K562 (cell line): Measurements from ENCODE around the gene ZNF350. TPM values are rescaled to one million over a fixed set of nuclear protein-coding genes. Genes with fewer than 3 reads are reported as not detected.

ENCODE experiments used
- DACH1 ChIP-seq: fragments of 450-650 bp; IDR thresholded peaks from 2 replicates; pipeline ENCODE4 v1.6.1; 2018; ENCODE audit not compliant: partially characterized antibody
- MAFG ChIP-seq: fragments of 450-650 bp; conservative IDR thresholded peaks from 2 replicates; pipeline ENCODE4 v1.6.1; 2016; ENCODE audit warnings: missing genetic modification characterization, missing compliant biosample characterization
- MCM2 ChIP-seq: fragments of 450-650 bp; IDR thresholded peaks from 2 replicates; pipeline ENCODE4 v1.6.1; 2017; ENCODE audit warnings: low read depth, mild to moderate bottlenecking
- TARDBP ChIP-seq: fragments of 450-650 bp; IDR thresholded peaks from 2 replicates; pipeline ENCODE4 v1.6.1; 2016
- ZNF23 ChIP-seq: fragments of 250-450 bp; sonication (Bioruptor Pico); IDR thresholded peaks from 2 replicates; pipeline ENCODE4 v1.4.0; 2020; ENCODE audit warnings: mild to moderate bottlenecking
- polyA plus RNA-seq, 8 experiments: library from polyadenylated mRNA; depleted of rRNA in 4 of 8; stranded (reverse) in 5 of 8; unstranded in 3 of 8; fragments of >200 nt; fragmentation: Nextera tagmentation in 2 of 8; fragmentation: Illumina TruSeq in 1 of 8; extraction: Ambion mirVana in 2 of 8; extraction: Trizol in 1 of 8; gene quantifications; 2 replicates each; pipeline versions ENCODE4 v1.2.1 to v1.2.3, GENCODE V29; 2011 to 2014; ENCODE audit warnings: inconsistent platforms in 1 of 8, missing spikeins in 1 of 8
- total RNA-seq, 7 experiments: library from RNA; depleted of rRNA in 6 of 7; stranded (reverse); fragments of >200 nt in 6 of 7; fragmentation: Illumina TruSeq in 2 of 7; extraction: Trizol in 2 of 7; gene quantifications; 2 replicates each; pipeline versions ENCODE4 v1.2.1 to v1.2.3, GENCODE V29; 2011 to 2021; ENCODE audit warnings: low replicate concordance in 1 of 7
- TF ChIP-seq, protein P1 (sequence below): fragments of 250-450 bp; sonication (Bioruptor Pico); IDR thresholded peaks from 2 replicates; pipeline ENCODE4 v1.5.0; 2020; ENCODE audit warnings: mild to moderate bottlenecking
- TF ChIP-seq, protein P2 (sequence below): fragments of 250-450 bp; sonication (Bioruptor Pico); IDR thresholded peaks from 2 replicates; pipeline ENCODE4 v1.4.0; 2020
- TF ChIP-seq, protein P3 (sequence below): fragments of 250-450 bp; sonication (Bioruptor Pico); IDR thresholded peaks from 2 replicates; pipeline ENCODE4 v1.5.0; 2021; ENCODE audit warnings: mild to moderate bottlenecking, borderline replicate concordance
- TF ChIP-seq, protein P4 (sequence below): fragments of 250-450 bp; sonication (Bioruptor Pico); IDR thresholded peaks from 2 replicates; pipeline ENCODE4 v1.8.0; 2021; ENCODE audit warnings: mild to moderate bottlenecking, moderate library complexity

Gene ZNF350
- total and polyA plus RNA-seq, 9 of the 15 experiments (the other 6 are each of a cell fraction or from before 2014, with no cell fraction given): 1.7 to 4.8 (median 2.9) TPM

DNA sequence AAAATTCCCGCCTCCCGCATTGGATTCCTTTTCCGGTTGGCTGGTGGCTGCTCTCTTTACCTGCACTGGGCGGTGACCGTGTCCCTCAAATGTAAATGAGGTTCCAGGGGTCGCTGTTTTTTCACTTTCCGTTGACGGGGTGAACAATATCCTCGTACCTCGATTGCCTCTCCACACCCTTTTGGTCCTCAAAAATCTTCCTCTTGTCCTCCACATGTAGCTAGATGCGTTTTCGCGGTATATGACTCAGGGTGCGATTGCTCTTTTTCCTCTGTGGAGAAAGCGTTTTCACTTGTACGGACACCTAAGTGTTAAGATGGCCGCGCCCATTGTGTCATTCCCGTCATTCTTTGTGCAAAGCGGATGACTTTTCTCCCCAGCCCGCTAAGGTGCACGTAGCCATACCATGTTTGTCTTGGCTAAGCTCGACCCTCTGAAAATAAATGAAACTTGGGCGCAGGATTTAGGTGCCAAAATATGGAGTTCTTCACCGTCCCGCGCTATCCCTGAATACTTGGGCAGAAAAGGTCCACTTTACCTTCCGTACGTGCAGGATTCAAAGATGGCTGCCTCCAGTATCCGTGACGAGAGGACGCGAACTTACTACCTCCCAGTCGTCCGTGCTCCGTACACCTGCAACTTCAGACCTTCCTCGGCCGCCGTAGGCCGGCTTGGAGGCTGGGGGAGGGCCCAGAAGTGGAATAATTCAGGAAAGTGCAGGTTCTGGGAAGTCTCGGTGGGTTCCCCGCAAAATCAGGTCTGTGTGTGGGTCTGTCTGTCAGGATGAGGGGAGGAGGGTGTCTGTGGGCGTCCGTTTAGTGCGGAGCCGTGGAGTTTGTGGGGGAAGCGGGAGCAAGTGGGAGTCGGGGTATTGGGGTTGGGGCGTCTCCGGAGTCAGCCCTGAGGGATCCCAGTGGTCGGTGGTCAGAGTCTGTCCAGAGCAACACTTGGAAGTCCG, 59.6 kb downstream of the ZNF350 start, which contains the start of gene ZNF613 (continued):
- TF ChIP-seq, protein P1, sequence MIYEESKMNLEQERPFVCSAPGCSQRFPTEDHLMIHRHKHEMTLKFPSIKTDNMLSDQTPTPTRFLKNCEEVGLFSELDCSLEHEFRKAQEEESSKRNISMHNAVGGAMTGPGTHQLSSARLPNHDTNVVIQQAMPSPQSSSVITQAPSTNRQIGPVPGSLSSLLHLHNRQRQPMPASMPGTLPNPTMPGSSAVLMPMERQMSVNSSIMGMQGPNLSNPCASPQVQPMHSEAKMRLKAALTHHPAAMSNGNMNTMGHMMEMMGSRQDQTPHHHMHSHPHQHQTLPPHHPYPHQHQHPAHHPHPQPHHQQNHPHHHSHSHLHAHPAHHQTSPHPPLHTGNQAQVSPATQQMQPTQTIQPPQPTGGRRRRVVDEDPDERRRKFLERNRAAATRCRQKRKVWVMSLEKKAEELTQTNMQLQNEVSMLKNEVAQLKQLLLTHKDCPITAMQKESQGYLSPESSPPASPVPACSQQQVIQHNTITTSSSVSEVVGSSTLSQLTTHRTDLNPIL (CRISPR knock-in tag): no peak
- TF ChIP-seq MCM2: no peak
- TF ChIP-seq, protein P2, sequence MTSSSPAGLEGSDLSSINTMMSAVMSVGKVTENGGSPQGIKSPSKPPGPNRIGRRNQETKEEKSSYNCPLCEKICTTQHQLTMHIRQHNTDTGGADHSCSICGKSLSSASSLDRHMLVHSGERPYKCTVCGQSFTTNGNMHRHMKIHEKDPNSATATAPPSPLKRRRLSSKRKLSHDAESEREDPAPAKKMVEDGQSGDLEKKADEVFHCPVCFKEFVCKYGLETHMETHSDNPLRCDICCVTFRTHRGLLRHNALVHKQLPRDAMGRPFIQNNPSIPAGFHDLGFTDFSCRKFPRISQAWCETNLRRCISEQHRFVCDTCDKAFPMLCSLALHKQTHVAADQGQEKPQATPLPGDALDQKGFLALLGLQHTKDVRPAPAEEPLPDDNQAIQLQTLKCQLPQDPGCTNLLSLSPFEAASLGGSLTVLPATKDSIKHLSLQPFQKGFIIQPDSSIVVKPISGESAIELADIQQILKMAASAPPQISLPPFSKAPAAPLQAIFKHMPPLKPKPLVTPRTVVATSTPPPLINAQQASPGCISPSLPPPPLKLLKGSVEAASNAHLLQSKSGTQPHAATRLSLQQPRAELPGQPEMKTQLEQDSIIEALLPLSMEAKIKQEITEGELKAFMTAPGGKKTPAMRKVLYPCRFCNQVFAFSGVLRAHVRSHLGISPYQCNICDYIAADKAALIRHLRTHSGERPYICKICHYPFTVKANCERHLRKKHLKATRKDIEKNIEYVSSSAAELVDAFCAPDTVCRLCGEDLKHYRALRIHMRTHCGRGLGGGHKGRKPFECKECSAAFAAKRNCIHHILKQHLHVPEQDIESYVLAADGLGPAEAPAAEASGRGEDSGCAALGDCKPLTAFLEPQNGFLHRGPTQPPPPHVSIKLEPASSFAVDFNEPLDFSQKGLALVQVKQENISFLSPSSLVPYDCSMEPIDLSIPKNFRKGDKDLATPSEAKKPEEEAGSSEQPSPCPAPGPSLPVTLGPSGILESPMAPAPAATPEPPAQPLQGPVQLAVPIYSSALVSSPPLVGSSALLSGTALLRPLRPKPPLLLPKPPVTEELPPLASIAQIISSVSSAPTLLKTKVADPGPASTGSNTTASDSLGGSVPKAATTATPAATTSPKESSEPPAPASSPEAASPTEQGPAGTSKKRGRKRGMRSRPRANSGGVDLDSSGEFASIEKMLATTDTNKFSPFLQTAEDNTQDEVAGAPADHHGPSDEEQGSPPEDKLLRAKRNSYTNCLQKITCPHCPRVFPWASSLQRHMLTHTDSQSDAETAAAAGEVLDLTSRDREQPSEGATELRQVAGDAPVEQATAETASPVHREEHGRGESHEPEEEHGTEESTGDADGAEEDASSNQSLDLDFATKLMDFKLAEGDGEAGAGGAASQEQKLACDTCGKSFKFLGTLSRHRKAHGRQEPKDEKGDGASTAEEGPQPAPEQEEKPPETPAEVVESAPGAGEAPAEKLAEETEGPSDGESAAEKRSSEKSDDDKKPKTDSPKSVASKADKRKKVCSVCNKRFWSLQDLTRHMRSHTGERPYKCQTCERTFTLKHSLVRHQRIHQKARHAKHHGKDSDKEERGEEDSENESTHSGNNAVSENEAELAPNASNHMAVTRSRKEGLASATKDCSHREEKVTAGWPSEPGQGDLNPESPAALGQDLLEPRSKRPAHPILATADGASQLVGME (CRISPR knock-in tag): no peak; the same call in 1 of the 2 replicates
- no peak for TF ChIP-seq DACH1
- TF ChIP-seq ZNF23 (CRISPR knock-in tag): no peak
- TF ChIP-seq, protein P3, sequence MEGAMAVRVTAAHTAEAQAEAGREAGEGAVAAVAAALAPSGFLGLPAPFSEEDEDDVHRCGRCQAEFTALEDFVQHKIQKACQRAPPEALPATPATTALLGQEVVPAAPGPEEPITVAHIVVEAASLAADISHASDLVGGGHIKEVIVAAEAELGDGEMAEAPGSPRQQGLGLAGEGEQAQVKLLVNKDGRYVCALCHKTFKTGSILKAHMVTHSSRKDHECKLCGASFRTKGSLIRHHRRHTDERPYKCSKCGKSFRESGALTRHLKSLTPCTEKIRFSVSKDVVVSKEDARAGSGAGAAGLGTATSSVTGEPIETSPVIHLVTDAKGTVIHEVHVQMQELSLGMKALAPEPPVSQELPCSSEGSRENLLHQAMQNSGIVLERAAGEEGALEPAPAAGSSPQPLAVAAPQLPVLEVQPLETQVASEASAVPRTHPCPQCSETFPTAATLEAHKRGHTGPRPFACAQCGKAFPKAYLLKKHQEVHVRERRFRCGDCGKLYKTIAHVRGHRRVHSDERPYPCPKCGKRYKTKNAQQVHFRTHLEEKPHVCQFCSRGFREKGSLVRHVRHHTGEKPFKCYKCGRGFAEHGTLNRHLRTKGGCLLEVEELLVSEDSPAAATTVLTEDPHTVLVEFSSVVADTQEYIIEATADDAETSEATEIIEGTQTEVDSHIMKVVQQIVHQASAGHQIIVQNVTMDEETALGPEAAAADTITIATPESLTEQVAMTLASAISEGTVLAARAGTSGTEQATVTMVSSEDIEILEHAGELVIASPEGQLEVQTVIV (CRISPR knock-in tag): no peak
- no peak for TF ChIP-seq MAFG (tag)
- TF ChIP-seq, protein P4, sequence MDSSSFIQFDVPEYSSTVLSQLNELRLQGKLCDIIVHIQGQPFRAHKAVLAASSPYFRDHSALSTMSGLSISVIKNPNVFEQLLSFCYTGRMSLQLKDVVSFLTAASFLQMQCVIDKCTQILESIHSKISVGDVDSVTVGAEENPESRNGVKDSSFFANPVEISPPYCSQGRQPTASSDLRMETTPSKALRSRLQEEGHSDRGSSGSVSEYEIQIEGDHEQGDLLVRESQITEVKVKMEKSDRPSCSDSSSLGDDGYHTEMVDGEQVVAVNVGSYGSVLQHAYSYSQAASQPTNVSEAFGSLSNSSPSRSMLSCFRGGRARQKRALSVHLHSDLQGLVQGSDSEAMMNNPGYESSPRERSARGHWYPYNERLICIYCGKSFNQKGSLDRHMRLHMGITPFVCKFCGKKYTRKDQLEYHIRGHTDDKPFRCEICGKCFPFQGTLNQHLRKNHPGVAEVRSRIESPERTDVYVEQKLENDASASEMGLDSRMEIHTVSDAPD: no peak
- TF ChIP-seq TARDBP: no peak
- TF ChIP-seq, all 486 proteins: peak for 129
